Stomach (tissue), 4 donors: Measurements from ENCODE around the gene PPP1R12C.

Source experiments
- CTCF ChIP-seq, 7 experiments: fragments of 450-650 bp in 4 of 7; fragments of 200-600 bp in 3 of 7; sonication (generic) in 3 of 7; IDR thresholded peaks; one replicate each; pipeline ENCODE4 v1.5.1; 2016 to 2019; ENCODE audit warnings: antibody characterized with exemption in 7 of 7, control low read depth in 2 of 7, mild to moderate bottlenecking in 1 of 7
- POLR2AphosphoS5 ChIP-seq, 3 donors: sonication (generic); formaldehyde crosslinking; IDR thresholded peaks; one replicate each; pipeline ENCODE4 v1.6.1; 2016; ENCODE audit warnings: antibody characterized with exemption in 3 of 3

GRCh38 chr19:55156202-55157063 is 39.0 kb upstream of the PPP1R12C start:
- TF ChIP-seq CTCF (IDR thresholded peaks at IDR 0.05) (no peak), POLR2AphosphoS5 (IDR thresholded peaks at IDR 0.05) (no peak)
